Endodermal cell (in vitro differentiated cells): ENCODE results near the gene TCF3. TPM values are rescaled to one million over a fixed set of nuclear protein-coding genes. Genes with fewer than 3 reads are reported as not detected.

ENCODE experiments used
- DNase-seq: peaks from one replicate; pipeline ENCODE4 v3.0.0-alpha.2; 2017
- H3K27ac ChIP-seq: 2 replicates; pipeline ENCODE4 v1.5.1; 2013; ENCODE audit warnings: mild to moderate bottlenecking, low read depth, low read length, moderate library complexity
- H3K27me3 ChIP-seq: 2 replicates; pipeline ENCODE4 v1.6.1; 2013; ENCODE audit warnings: mild to moderate bottlenecking, low read length, moderate library complexity; ENCODE audit not compliant: insufficient read depth, control insufficient read depth, poor library complexity, severe bottlenecking
- H3K36me3 ChIP-seq: 2 replicates; pipeline ENCODE4 v1.7.0; 2013; ENCODE audit warnings: mild to moderate bottlenecking, low read length, moderate library complexity; ENCODE audit not compliant: control insufficient read depth, insufficient read depth
- H3K4me1 ChIP-seq: one replicate; pipeline ENCODE4 v1.7.0; 2013; ENCODE audit warnings: low read length; ENCODE audit not compliant: control insufficient read depth, insufficient read depth
- H3K4me3 ChIP-seq: 2 replicates; pipeline ENCODE4 v1.5.1; 2013; ENCODE audit warnings: mild to moderate bottlenecking, low read length, moderate library complexity
- H3K9ac ChIP-seq: 2 replicates; pipeline ENCODE4 v1.6.1; 2013; ENCODE audit warnings: mild to moderate bottlenecking, low read length, moderate library complexity; ENCODE audit not compliant: poor library complexity, severe bottlenecking; ENCODE audit errors: extremely low read depth
- H3K9me3 ChIP-seq: 2 replicates; pipeline ENCODE4 v1.6.1; 2013; ENCODE audit warnings: mild to moderate bottlenecking, low read length, moderate library complexity; ENCODE audit not compliant: control insufficient read depth
- H3K27ac Mint-ChIP-seq: 2 replicates; pipeline ENCODE4 v1.8.0; 2020; ENCODE audit warnings: mixed read lengths
- H3K27me3 Mint-ChIP-seq: 2 replicates; pipeline ENCODE4 v1.8.0; 2021; ENCODE audit warnings: mild to moderate bottlenecking, mixed read lengths; ENCODE audit not compliant: insufficient read depth
- H3K36me3 Mint-ChIP-seq: 2 replicates; pipeline ENCODE4 v1.8.0; 2020; ENCODE audit warnings: low read depth, mixed read lengths
- H3K4me1 Mint-ChIP-seq: 2 replicates; pipeline ENCODE4 v1.8.0; 2020; ENCODE audit warnings: mixed read lengths
- H3K4me3 Mint-ChIP-seq: 2 replicates; pipeline ENCODE4 v1.8.0; 2020; ENCODE audit warnings: mild to moderate bottlenecking, moderate library complexity, mixed read lengths
- H3K9me3 Mint-ChIP-seq: 2 replicates; pipeline ENCODE4 v1.8.0; 2020; ENCODE audit warnings: mild to moderate bottlenecking, mixed read lengths
- WGBS, 2 experiments: methylation state at CpG; one replicate each; pipeline versions ENCODE4 v1.1.5 to v1.1.7; 2013; ENCODE audit warnings: missing lambda C conversion rate in 2 of 2, mixed read lengths in 1 of 2; ENCODE audit not compliant: insufficient coverage in 1 of 2, insufficient read length in 1 of 2; 5-methylcytosine and 5-hydroxymethylcytosine counted together
- total RNA-seq, 2 donors: library from RNA; stranded (reverse); fragmentation: NEBNext Ultra II Directional in 1 of 2; extraction: Animal tissue kit (Norgen Biotek cat#: 25700) in 1 of 2; gene quantifications; 2 replicates in 1 of 2; 3 replicates in 1 of 2; pipeline ENCODE4 v1.2.1, GENCODE V29; 2021
- TF ChIP-seq, protein P1 (sequence below): fragments of 200-600 bp; sonication (generic); conservative IDR thresholded peaks from 2 replicates; pipeline ENCODE4 v1.5.0; 2021; ENCODE audit warnings: antibody characterized with exemption, mild to moderate bottlenecking

Gene TCF3
- total RNA-seq, 2 donors from 2014 or later = 233 to 268 TPM

DNA sequence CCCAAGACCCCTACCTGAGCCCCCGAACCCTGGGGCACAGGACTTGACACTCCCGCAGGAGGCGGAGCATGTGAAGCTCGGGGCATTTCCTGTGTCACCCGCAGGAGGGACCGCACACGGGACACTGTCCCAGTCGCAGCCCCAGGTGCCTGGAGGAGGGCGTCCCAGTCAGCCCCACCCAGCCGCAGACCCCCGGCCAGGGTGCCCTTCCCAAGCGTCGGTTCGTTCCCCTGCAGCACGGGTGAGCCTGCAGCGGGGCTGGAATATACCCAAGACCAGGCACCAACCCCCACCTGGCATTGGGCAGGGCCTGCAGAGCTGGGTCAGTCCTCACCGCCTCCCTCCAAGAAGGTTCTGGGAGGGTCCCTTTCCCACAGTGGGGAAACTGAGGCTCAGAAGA lies 21.6 kb downstream of the TCF3 start:
- no peak overlapping the region for H3K27ac ChIP-seq
- TF ChIP-seq, protein P1, sequence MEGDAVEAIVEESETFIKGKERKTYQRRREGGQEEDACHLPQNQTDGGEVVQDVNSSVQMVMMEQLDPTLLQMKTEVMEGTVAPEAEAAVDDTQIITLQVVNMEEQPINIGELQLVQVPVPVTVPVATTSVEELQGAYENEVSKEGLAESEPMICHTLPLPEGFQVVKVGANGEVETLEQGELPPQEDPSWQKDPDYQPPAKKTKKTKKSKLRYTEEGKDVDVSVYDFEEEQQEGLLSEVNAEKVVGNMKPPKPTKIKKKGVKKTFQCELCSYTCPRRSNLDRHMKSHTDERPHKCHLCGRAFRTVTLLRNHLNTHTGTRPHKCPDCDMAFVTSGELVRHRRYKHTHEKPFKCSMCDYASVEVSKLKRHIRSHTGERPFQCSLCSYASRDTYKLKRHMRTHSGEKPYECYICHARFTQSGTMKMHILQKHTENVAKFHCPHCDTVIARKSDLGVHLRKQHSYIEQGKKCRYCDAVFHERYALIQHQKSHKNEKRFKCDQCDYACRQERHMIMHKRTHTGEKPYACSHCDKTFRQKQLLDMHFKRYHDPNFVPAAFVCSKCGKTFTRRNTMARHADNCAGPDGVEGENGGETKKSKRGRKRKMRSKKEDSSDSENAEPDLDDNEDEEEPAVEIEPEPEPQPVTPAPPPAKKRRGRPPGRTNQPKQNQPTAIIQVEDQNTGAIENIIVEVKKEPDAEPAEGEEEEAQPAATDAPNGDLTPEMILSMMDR = no peak
- no peaks in the 10 kb centered on the region for H3K4me1 Mint-ChIP-seq
- peaks cover 34% of the 10 kb centered on the region for H3K36me3 Mint-ChIP-seq
- no peak overlapping the region for H3K4me3 Mint-ChIP-seq
- peaks cover 60% of the 10 kb centered on the region for H3K36me3 ChIP-seq
- H3K27me3 ChIP-seq = no peaks in the 10 kb centered on the region
- H3K27ac Mint-ChIP-seq = no peak overlapping the region
- H3K9me3 Mint-ChIP-seq = peaks cover 4% of the 10 kb centered on the region
- H3K9ac ChIP-seq = no peak overlapping the region
- H3K4me1 ChIP-seq = no peaks in the 10 kb centered on the region
- 94 to 96% methylated on average over 7 to 17 of the region's 17 CpGs for WGBS, 2 experiments
- no peaks in the 10 kb centered on the region for H3K9me3 ChIP-seq
- H3K4me3 ChIP-seq = no peak overlapping the region
- no peak for DNase-seq
- no peaks in the 10 kb centered on the region for H3K27me3 Mint-ChIP-seq

DNA sequence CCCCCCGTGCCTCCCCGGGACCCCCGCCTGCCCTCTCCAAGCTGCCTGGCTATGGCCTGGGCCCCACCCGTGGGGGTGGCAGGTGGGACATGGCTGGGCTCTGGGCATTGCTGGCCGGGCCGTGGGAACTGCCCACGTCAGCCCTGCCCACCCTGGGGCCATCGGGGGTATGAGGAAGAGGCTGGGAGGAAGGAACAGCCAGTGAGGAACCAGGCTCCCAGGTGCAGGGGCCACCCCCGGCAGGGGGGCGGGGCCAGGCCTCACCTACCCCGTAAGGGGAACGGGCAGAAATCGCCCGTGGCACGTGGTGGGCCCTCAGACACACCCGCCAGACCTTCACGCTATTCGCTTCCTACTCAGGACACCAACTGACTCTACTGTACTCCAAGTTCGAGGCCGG lies 22.4 kb downstream of the TCF3 start:
- Mint-ChIP-seq H3K4me3 (no peak overlapping the region), H3K27me3 (no peaks in the 10 kb centered on the region), H3K27ac (no peak overlapping the region), H3K4me1 (no peaks in the 10 kb centered on the region), H3K36me3 (peaks cover 31% of the 10 kb centered on the region), H3K9me3 (no peaks in the 10 kb centered on the region)
- WGBS, 2 experiments = 94 to 95% methylated on average over 14 to 20 of the region's 20 CpGs
- DNase-seq = no peak
- TF ChIP-seq, protein P1 = no peak
- H3K9ac ChIP-seq = no peak overlapping the region
- no peaks in the 10 kb centered on the region for H3K9me3 ChIP-seq
- no peaks in the 10 kb centered on the region for H3K27me3 ChIP-seq
- H3K27ac ChIP-seq = no peak overlapping the region
- no peak overlapping the region for H3K4me3 ChIP-seq
- no peaks in the 10 kb centered on the region for H3K4me1 ChIP-seq
- H3K36me3 ChIP-seq = peaks cover 59% of the 10 kb centered on the region

DNA sequence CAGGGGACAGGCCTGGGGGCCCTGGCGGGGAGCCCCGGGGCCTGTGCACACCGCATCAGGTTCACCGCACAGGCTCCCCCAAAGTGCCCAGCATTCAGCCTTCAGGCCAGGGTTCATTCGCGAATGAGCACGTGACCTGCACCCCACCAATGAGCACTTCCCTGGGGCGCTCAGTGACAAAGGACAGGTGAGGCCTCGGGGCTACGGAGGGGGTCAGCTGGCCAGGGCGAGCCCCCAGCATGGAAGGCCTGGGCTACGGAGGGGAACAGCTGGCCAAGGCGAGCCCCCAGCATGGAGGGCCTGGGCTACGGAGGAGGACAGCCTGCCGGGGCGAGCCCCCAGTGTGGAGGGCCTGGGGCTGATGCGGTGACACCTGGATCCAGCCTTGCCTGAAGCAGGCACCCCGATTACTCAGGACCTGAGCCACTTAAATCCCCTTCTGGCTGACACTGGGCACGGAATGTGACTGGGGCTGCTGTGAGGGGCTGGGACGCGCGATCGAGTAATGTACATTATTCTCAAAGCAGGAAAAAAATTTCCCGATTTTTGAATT lies 23.1 kb downstream of the TCF3 start:
- Histone ChIP-seq H3K27ac (no peak overlapping the region), H3K9ac (no peak overlapping the region), H3K4me1 (no peaks in the 10 kb centered on the region), H3K36me3 (peaks cover 59% of the 10 kb centered on the region), H3K9me3 (no peaks in the 10 kb centered on the region), H3K27me3 (no peaks in the 10 kb centered on the region), H3K4me3 (no peak overlapping the region)
- H3K36me3 Mint-ChIP-seq = peaks cover 31% of the 10 kb centered on the region
- H3K9me3 Mint-ChIP-seq = no peaks in the 10 kb centered on the region
- DNase-seq = no peak
- H3K27me3 Mint-ChIP-seq = no peaks in the 10 kb centered on the region
- TF ChIP-seq, protein P1 = no peak
- no peaks in the 10 kb centered on the region for H3K4me1 Mint-ChIP-seq
- H3K27ac Mint-ChIP-seq = no peak overlapping the region
- WGBS, 2 experiments = 96 to 99% methylated on average over 17 to 24 of the region's 24 CpGs
- no peak overlapping the region for H3K4me3 Mint-ChIP-seq
